ENCODE data around the gene JAG1.

JAG1 gene

DNA sequence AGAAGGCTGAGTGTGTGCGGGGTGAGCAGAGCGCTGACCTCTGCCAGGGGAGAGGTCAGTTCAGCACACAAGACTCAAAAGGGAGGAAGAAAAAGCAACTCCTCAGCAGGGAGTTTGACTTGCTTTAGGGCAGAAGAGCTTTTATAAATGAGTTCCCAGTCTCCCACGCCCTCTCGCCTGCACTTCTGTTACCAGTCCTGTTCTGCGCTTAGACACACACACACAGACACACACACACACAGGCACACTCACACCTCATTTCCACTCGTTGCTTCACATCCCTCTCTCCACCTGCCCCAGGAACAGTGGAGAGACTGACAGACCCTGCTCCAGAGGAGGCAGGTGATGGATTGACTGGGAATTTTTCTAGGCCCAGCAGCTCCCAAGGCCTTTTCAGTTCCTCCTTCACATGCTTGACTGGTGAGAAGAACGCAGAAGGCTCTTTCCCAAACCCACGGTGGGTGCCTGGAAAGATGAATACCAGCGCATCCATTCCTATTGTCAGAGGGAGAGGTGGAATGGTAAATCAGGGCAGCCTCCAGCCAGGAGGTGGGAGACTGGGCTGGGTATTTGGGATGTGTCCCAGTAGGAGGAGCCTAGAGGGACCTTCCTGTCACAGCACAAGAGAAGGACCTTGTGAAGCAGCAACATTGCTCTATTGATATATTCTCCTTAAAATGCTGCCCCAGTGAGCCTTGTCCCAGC, 43.7 kb downstream of the JAG1 start:
- no peak overlapping the region for H3K4me3 ChIP-seq (ENCODE audit: low read depth, low read length)
- no peak for TF ChIP-seq CTCF (IDR thresholded peaks at IDR 0.05; ENCODE audit: insufficient read depth, low read depth, low read length, missing control alignments)
- no peak for DNase-seq (ENCODE audit: low read depth)

GRCh38 chr20:10626896-10627295, 46.9 kb downstream of the JAG1 start:
- no peak overlapping the region for H3K4me3 ChIP-seq (ENCODE audit: low read depth, low read length)
- no peak for DNase-seq (ENCODE audit: low read depth)
- no peak for TF ChIP-seq CTCF (IDR thresholded peaks at IDR 0.05; ENCODE audit: insufficient read depth, low read depth, low read length, missing control alignments)

DNA sequence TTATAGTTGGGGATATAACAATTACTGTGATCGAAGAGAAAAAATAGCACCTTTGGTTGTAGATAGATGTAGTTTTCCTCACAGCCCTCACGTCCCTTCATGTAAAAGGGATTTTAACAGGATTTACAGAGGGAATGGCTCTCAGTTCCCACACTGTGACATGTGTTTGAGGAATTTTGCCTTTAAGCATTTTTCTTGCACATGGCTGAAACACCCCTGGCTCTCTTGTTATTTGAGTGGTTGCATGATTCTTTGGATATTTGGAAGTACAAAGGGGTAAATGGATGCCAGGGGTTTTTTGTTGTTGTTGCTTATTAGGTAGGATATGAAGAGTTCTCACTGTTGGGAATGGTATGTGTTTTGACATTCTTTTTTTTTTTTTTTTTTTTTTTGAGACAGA, 48.2 kb downstream of the JAG1 start:
- TF ChIP-seq CTCF (IDR thresholded peaks at IDR 0.05; ENCODE audit: insufficient read depth, low read depth, low read length, missing control alignments), result no peak
- H3K4me3 ChIP-seq (ENCODE audit: low read depth, low read length), result no peak overlapping the region
- no peak for DNase-seq (ENCODE audit: low read depth)

GRCh38 chr20:10622657-10623418, 51.0 kb downstream of the JAG1 start:
- no peak overlapping the region for H3K4me3 ChIP-seq (ENCODE audit: low read depth, low read length)
- no peak for DNase-seq (ENCODE audit: low read depth)
- TF ChIP-seq CTCF (IDR thresholded peaks at IDR 0.05; ENCODE audit: insufficient read depth, low read depth, low read length, missing control alignments), result no peak

DNA sequence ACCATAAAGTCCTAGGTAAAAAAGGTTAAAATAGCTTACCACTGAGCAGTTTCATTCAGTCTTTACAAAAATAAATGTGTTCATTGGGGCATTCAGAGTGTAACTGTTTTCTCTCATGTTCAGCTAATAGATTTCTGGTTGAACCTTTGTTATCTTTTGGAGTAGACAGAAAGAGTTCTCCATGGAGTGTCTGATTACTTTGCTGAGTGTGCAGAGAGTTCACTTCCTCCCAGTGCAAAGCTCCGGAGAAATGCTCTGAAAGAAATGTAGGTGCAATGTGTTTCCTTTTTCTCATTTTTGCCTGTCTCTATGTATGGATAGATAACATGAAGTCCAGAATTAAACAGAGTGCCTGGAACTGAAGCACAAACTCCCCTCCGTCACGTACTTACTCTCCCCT, 52.6 kb downstream of the JAG1 start:
- no peak overlapping the region for H3K4me3 ChIP-seq (ENCODE audit: low read depth, low read length)
- no peak for TF ChIP-seq CTCF (IDR thresholded peaks at IDR 0.05; ENCODE audit: insufficient read depth, low read depth, low read length, missing control alignments)
- DNase-seq (ENCODE audit: low read depth), result no peak

- DNase-seq (ENCODE audit: low read depth), result no peak
- TF ChIP-seq CTCF (IDR thresholded peaks at IDR 0.05; ENCODE audit: insufficient read depth, low read depth, low read length, missing control alignments), result no peak
- no peak overlapping the region for H3K4me3 ChIP-seq (ENCODE audit: low read depth, low read length)
Observed at GRCh38 chr20:10619427-10619826, 54.4 kb downstream of the JAG1 start.
